GM12864 (cell line): ENCODE results near the gene CHN2.

ENCODE experiments used
- DNase-seq: peaks from one replicate; pipeline ENCODE4 v3.0.0-alpha.2; 2011; ENCODE audit warnings: low read depth
- H3K4me3 ChIP-seq: 2 replicates; pipeline ENCODE4 v1.5.1; 2011; ENCODE audit warnings: mild to moderate bottlenecking, low read depth, low read length, control low read depth
- CTCF ChIP-seq: IDR thresholded peaks from 2 replicates; pipeline ENCODE4 v1.5.1; 2011; ENCODE audit warnings: low read depth, mild to moderate bottlenecking, moderate library complexity, low read length, control low read depth, inconsistent platforms; ENCODE audit errors: missing control alignments

CHN2 gene

DNA sequence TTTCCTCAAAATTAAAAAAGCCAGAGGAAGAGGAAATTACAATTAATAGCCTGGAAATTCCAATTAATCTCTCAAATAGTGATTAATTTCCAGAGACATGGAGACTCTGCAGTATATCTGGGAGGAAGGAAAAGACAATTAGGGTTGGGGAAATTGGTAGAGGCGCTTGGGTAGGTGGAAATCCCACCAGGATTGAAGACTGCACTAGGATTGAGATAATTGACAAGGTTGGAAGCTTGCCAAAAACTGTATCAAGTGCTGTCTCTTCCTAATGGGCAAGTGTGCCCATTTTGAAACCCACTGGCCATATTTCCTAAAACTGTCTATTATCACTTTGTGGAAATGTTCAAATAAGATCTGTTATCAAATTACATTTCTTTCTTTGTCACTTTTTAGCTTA, 21.6 kb downstream of the CHN2 start:
- no peak for DNase-seq
- H3K4me3 ChIP-seq: no peak overlapping the region
- TF ChIP-seq CTCF: no peak

DNA sequence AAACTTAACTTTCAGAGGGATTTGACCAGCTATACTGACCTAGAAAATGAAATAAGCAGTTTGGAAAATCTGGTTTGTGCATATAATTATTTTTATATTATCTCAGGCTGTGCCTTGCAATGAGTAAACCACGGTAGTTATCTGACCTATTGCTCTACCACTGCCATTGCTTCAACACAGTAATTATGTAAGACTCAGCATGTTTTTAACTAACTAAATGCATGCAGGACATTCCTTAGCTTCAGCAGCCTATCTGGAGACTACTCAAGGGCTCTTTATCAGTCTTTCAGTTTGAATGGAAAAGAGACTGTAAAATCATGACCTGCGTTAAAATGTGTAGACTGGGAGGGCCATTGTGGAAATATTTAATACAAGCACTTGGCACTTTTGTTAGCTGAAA, 22.5 kb downstream of the CHN2 start:
- DNase-seq: no peak
- H3K4me3 ChIP-seq: no peak overlapping the region
- TF ChIP-seq CTCF: no peak

- no peak for TF ChIP-seq CTCF
- H3K4me3 ChIP-seq: no peak overlapping the region
- no peak for DNase-seq
Observed at GRCh38 chr7:29224726-29225125, 30.2 kb downstream of the CHN2 start.

- no peak for TF ChIP-seq CTCF
- DNase-seq: no peak
- no peak overlapping the region for H3K4me3 ChIP-seq
Observed at GRCh38 chr7:29228289-29229011, 33.9 kb downstream of the CHN2 start.

DNA sequence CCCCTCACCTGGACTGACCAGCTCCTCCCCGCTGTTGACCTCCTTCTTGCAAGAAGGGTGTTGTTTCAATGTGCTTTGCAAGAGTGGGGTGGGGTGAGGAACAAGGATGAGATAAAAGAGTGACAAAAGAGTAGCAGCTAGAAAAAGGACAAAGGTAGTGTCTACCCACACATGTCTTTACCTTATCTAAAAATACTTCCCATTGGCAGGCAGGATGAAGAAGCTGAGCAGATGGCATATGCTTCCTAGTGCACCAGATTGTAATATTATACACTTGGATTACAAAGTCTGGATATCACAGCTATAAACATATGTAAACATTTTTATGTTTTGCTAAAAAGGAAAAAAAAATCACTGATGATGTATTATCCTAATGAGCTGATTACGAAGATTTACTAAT, 34.5 kb downstream of the CHN2 start:
- DNase-seq: no peak
- no peak for TF ChIP-seq CTCF
- H3K4me3 ChIP-seq: no peak overlapping the region

- H3K4me3 ChIP-seq: no peak overlapping the region
- no peak for DNase-seq
- no peak for TF ChIP-seq CTCF
Observed at GRCh38 chr7:29229946-29230345, 35.4 kb downstream of the CHN2 start.

- DNase-seq: no peak
- no peak overlapping the region for H3K4me3 ChIP-seq
- TF ChIP-seq CTCF: no peak
Observed at GRCh38 chr7:29230871-29231345, 36.3 kb downstream of the CHN2 start.
